Vagina (tissue), 2 donors: ENCODE results near the gene YAP1.

ENCODE experiments used
- CTCF ChIP-seq, 3 experiments: fragments of 450-650 bp in 2 of 3; fragments of 200-600 bp in 1 of 3; sonication (generic) in 1 of 3; IDR thresholded peaks; one replicate each; pipeline ENCODE4 v1.5.1; 2017 to 2019; ENCODE audit warnings: antibody characterized with exemption in 3 of 3, mild to moderate bottlenecking in 2 of 3, moderate library complexity in 2 of 3
- POLR2A ChIP-seq, 2 donors: fragments of 450-650 bp; IDR thresholded peaks; one replicate each; pipeline ENCODE4 v1.6.1; 2017; ENCODE audit warnings: antibody characterized with exemption in 2 of 2, mild to moderate bottlenecking in 2 of 2, moderate library complexity in 2 of 2
- POLR2AphosphoS5 ChIP-seq, 2 donors: sonication (generic); formaldehyde crosslinking; IDR thresholded peaks; one replicate each; pipeline ENCODE4 v1.9.0; 2017; ENCODE audit warnings: antibody characterized with exemption in 2 of 2, mild to moderate bottlenecking in 2 of 2, low read depth in 1 of 2; ENCODE audit not compliant: insufficient read depth in 1 of 2

GRCh38 chr11:102112509-102112821 is 2.2 kb downstream of the YAP1 start:
- no peak for TF ChIP-seq POLR2A (IDR thresholded peaks at IDR 0.05)
- TF ChIP-seq CTCF (IDR thresholded peaks at IDR 0.05): no peak
- TF ChIP-seq POLR2AphosphoS5 (IDR thresholded peaks at IDR 0.05; ENCODE audit: insufficient read depth in 1 of 2, low read depth in 1 of 2): no peak
